ENCODE measurements around the gene NDST1. TPM values are rescaled to one million over a fixed set of nuclear protein-coding genes. Genes with fewer than 3 reads are reported as not detected.

Gene NDST1
- total and polyA plus RNA-seq, 10 of the 15 experiments (the other 5 are each of a cell fraction or from before 2014, with no cell fraction given) = 0.20 to 53.5 (median 12.9) TPM

- SMC1A ChIA-PET (ENCODE audit: uncharacterized antibody, unreplicated experiment) = no interaction called here
- intact Hi-C loops (cut with micrococcal nuclease; ENCODE audit: unreplicated experiment) = no loop called here
- Histone ChIP-seq H3K27me3 (replicated peaks in 1 of 2; ENCODE audit: control insufficient read depth in 2 of 2, insufficient read depth in 2 of 2, low read length in 1 of 2) (no peaks in the 10 kb centered on the region), H3K4me2 (ENCODE audit: control insufficient read depth, insufficient read depth) (no peak overlapping the region), H3K9ac (ENCODE audit: control insufficient read depth, insufficient read depth, low read length) (no peak overlapping the region), H3K36me3 (ENCODE audit: control insufficient read depth in 2 of 2, insufficient read depth in 2 of 2, low read length in 1 of 2) (peaks cover 0 to 6% of the 10 kb centered on the region in 2 experiments; a peak in 2 of 4 replicates), H3K27ac (ENCODE audit: control insufficient read depth, insufficient read depth) (no peak overlapping the region), H2AFZ (ENCODE audit: control insufficient read depth, low read depth, low read length) (no peak overlapping the region), H3K4me3 (no peak overlapping the region), H3K9me3 (replicated peaks; ENCODE audit: control insufficient read depth, insufficient read depth, low read length) (no peaks in the 10 kb centered on the region), H3K4me1 (ENCODE audit: control insufficient read depth, insufficient read depth, low read length) (no peaks in the 10 kb centered on the region), H4K20me1 (ENCODE audit: control insufficient read depth, insufficient read depth) (no peaks in the 10 kb centered on the region), H3K79me2 (ENCODE audit: control insufficient read depth, insufficient read depth, low read length) (peaks cover 2% of the 10 kb centered on the region)
- RAD21 ChIA-PET (ENCODE audit: unreplicated experiment) = no interaction called here
- FAIRE-seq = no peak
- POLR2A ChIA-PET = interaction anchor here (1.1 kb wide), 1 partner anchor 10 kb away, joined by 3 read pairs; no protein-coding TSS in a partner anchor
- ATAC-seq = no peak
- in situ Hi-C loops (cut with MboI) = no loop called here
- CTCF ChIA-PET = no interaction called here
- no TSS peak for BruUV-seq (replicated peaks)
- 86% methylated on average over 7 of the region's 7 CpGs for WGBS (ENCODE audit: insufficient coverage, insufficient replicate concordance, low lambda C conversion rate, missing lambda C conversion rate)
- no peak for DNase-seq (ENCODE audit: low read depth, low spot score)
- no peak for TF ChIP-seq MTA2 (IDR thresholded peaks at IDR 0.05; ENCODE audit: low read depth)
- no peak for TF ChIP-seq NR2F1 (conservative IDR thresholded peaks at IDR 0.05)
- no peak for TF ChIP-seq PBX3 (IDR thresholded peaks at IDR 0.05; ENCODE audit: insufficient replicate concordance, low read depth, low read length)
- TF ChIP-seq RELA (IDR thresholded peaks at IDR 0.05; ENCODE audit: borderline replicate concordance, partially characterized antibody) = no peak
- no peak for TF ChIP-seq HCFC1 (IDR thresholded peaks at IDR 0.05; ENCODE audit: low read length)
- no peak for TF ChIP-seq TBL1XR1 (IDR thresholded peaks at IDR 0.05; ENCODE audit: low read depth, low read length)
- no peak for TF ChIP-seq NRF1 (conservative IDR thresholded peaks at IDR 0.05; ENCODE audit: low read depth, low read length)
- no peak for TF ChIP-seq SREBF1 (IDR thresholded peaks at IDR 0.05; ENCODE audit: low read length)
- no peak for TF ChIP-seq E4F1 (IDR thresholded peaks at IDR 0.05; ENCODE audit: borderline replicate concordance, partially characterized antibody)
Measured at GRCh38 chr5:150509992-150510391, 2.1 kb downstream of the NDST1 start.

All from GM12878 (cell line).